ENCODE data around the gene EPG5. TPM values are rescaled to one million over a fixed set of nuclear protein-coding genes. Genes with fewer than 3 reads are reported as not detected.
A peak's percentile ranks its signal among the peaks of the same experiment; 100 is the strongest.
"Not testable (repeated sequence)": the region's sequence is repeated elsewhere in the genome, so short reads cannot be mapped to it uniquely, and the experiment has no call there.

The EPG5 gene
- total RNA-seq, 1 donor, result 161 TPM

DNA sequence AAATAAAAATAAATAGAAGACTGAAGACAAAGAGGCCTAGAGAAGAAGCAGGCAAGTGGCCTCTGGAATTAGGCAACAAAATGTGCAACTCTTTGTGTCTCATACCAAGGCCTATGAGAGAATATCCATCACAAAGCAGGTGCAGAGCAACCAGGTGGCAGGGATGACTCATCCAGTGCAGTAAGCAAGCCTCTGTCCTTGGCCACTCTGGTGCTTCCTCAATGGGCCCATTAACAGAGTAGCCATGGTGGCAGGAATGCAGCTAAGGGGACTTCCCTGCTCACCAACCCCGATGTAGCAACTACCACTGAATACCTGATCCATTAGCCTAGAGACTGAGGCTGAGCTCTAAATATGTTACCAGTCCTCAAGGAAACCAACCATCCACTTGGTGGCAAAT, 11.0 kb upstream of the EPG5 start:
- no peak overlapping the region for H3K4me3 ChIP-seq (ENCODE audit: low read depth, low read length)
- DNase-seq (ENCODE audit: low read depth), result no peak
- TF ChIP-seq, protein P1, sequence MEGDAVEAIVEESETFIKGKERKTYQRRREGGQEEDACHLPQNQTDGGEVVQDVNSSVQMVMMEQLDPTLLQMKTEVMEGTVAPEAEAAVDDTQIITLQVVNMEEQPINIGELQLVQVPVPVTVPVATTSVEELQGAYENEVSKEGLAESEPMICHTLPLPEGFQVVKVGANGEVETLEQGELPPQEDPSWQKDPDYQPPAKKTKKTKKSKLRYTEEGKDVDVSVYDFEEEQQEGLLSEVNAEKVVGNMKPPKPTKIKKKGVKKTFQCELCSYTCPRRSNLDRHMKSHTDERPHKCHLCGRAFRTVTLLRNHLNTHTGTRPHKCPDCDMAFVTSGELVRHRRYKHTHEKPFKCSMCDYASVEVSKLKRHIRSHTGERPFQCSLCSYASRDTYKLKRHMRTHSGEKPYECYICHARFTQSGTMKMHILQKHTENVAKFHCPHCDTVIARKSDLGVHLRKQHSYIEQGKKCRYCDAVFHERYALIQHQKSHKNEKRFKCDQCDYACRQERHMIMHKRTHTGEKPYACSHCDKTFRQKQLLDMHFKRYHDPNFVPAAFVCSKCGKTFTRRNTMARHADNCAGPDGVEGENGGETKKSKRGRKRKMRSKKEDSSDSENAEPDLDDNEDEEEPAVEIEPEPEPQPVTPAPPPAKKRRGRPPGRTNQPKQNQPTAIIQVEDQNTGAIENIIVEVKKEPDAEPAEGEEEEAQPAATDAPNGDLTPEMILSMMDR (IDR thresholded peaks at IDR 0.05; ENCODE audit: insufficient read depth, low read depth, low read length), result no peak

DNA sequence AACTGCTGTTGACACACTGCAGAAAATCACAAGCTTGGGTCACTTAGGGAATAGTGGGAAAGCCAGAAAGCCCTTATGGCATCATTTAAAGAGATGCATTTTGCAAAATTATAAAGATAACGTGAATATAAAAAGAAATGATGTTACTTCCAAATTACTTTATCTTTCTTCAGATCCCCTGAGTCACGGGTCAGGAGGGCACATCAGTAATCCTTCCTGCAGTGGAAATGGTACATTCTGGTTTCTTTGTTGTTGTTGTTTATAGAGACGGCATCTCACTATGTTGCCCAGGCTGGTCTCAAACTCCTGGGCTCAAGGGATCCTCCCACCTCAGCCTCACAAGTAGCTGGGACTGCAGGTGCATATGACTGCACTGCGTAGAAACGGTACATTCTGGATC, 9.8 kb upstream of the EPG5 start:
- DNase-seq (ENCODE audit: low read depth), result peak; percentile 30
- TF ChIP-seq, protein P1 (IDR thresholded peaks at IDR 0.05; ENCODE audit: insufficient read depth, low read depth, low read length), result no peak
- no peak overlapping the region for H3K4me3 ChIP-seq (ENCODE audit: low read depth, low read length)

DNA sequence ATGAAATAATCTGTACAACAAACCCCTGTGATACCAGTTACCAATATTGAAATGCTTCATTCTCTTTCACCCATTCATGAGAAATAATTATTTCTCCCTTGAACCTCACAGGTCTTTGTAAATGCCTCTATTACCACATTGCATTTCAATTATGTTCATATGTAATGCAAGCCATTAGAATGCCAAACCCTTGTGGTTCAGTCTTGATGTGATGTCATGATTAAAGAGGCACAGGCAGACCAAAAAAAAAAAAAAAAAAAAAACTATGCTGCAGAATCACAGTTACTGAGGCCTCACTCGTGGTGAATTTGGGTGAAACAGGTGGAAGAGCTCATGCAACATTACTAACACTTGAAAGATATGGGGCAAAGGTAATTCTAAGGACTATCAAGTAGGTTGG, 9.4 kb upstream of the EPG5 start:
- TF ChIP-seq, protein P1 (IDR thresholded peaks at IDR 0.05; ENCODE audit: insufficient read depth, low read depth, low read length), result no peak
- no peak for DNase-seq (ENCODE audit: low read depth)
- H3K4me3 ChIP-seq (ENCODE audit: low read depth, low read length), result no peak overlapping the region

DNA sequence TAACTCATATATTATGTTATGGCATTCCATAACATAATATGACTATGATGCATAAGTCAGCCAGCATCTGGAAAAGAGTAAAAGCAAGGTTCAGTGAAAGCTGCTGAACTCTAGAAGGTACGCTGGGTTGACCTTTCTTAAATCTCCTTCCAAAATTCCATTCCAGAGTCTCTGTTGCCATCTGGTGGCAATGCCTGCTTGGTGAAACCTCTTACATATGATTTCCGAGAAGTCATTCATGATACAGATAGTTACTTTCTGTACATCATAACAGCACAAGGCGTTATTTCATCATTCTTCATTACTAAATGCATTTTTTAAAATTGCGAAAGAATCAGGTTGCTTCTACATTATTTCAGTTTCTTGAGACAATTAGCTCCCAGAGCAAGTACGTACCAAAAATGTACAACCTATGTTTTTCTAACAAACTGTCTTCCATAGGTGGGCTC, 7.0 kb upstream of the EPG5 start:
- TF ChIP-seq, protein P1 (IDR thresholded peaks at IDR 0.05; ENCODE audit: insufficient read depth, low read depth, low read length), result peak; percentile 79
- H3K4me3 ChIP-seq (ENCODE audit: low read depth, low read length), result no peak overlapping the region
- DNase-seq (ENCODE audit: low read depth), result peak; percentile 89

DNA sequence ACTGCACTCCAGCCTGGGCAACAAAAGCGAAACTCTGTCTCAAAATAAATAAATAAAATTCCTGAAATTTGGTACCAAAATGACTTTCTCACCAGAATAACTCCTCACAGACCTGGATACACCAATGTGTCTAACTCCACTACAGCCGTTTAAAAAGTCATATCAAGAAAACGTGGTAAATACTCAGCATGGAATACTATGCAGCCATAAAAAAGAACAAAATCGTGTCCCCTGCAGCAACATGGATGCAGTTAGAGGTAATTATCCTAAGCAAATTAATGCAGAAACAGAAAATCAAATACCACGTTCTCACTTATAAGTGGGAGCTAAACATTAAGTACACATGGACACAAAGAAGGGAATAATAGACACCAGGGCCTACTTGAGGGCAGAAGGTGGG, 2.2 kb downstream of the EPG5 start:
- not testable (repeated sequence) for DNase-seq (ENCODE audit: low read depth); H3K4me3 ChIP-seq (ENCODE audit: low read depth, low read length)

DNA sequence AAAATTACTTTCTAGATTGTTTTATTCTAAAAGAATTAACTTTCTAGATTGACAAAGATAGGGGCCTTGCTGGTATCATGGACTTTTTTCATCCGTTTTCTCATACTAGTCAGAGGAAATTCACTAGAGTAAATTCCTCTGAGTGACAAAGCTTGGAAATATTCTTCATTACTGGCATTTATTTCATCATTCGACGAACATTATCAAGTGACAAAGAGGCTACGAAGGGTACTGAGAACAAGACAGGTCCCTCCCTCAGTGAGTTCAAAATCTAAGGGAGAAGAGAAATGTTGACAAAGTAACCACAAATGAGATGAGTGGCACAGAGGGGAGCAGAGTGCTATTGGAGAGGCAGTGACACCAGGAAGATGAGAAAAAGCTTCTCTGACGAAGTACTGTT, 4.3 kb downstream of the EPG5 start:
- no peak overlapping the region for H3K4me3 ChIP-seq (ENCODE audit: low read depth, low read length)
- TF ChIP-seq, protein P1 (IDR thresholded peaks at IDR 0.05; ENCODE audit: insufficient read depth, low read depth, low read length), result no peak
- peak; percentile 55 for DNase-seq (ENCODE audit: low read depth)

DNA sequence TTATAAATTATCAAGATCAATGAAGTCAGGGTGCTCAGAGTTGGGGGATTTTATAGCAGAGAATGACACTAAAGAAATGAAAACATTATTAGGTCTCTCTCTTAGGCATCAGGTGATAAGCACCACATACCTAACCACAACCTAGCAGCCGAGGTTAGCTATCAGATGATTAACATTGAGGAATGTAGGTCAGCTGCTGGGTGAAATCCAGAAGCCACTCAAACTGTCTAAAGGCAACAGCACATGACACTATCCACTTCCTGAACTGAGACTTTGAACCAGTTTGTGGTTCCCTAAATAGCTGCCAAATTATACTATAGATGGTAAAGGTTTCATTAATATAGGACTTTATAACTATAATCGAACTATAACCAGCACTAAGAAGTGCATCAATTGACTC, 4.7 kb downstream of the EPG5 start:
- TF ChIP-seq, protein P1 (IDR thresholded peaks at IDR 0.05; ENCODE audit: insufficient read depth, low read depth, low read length), result no peak
- H3K4me3 ChIP-seq (ENCODE audit: low read depth, low read length), result no peak overlapping the region
- DNase-seq (ENCODE audit: low read depth), result peak; percentile 68

DNA sequence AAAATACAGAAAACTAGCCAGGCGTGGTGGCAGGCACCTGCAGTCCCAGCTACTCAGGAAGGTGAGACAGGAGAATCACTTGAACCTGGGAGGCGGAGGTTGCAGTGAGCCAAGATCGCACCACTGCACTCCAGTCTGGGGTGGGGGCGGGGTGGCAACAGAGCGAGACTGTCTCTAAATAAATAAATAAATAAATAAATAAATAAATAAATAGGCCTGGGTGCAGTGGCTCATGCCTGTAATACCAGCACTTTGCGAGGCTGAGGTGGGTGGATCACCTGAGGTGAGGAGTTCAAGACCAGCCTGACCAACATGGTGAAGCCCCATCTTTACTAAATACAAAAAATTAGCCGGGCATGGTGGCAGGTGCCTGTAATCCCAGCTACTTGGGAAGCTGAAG, 7.6 kb downstream of the EPG5 start:
- H3K4me3 ChIP-seq (ENCODE audit: low read depth, low read length); DNase-seq (ENCODE audit: low read depth): not testable (repeated sequence)

Measured in fibroblast of villous mesenchyme (primary cell).